Measurements from ENCODE around the gene TMEM255B.

TMEM255B gene

DNA sequence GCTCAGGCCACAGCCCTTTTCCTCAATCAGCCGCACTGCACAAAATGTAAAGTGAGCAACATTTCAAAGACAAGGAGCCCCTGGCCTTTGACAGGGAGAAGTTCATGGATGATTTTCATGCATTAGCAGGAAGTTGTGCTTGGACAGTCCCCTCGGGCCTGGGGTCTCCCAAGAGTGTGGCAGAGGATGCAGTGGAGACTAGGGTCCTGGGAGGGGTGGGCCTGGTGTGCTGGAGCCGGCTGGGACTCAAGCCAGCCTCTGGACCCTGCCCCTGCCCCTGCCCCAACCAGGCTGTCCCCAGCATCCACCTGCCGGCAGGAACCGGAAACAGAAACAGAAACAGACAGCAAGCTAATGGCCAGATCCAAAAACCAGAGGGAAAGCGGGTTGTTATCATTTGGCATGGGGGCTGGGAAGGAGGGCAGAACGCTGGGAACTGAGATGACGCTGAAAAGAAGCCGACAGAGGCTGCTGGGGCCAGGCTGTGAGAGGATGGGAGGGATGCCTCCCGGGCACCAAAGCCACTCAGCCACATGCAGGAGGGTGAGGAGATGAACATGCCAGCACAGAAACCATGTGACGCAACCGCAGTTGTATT is 102.5 kb downstream of the TMEM255B start:
- DNase-seq (ENCODE audit: low read depth in 2 of 2), result no peak

DNA sequence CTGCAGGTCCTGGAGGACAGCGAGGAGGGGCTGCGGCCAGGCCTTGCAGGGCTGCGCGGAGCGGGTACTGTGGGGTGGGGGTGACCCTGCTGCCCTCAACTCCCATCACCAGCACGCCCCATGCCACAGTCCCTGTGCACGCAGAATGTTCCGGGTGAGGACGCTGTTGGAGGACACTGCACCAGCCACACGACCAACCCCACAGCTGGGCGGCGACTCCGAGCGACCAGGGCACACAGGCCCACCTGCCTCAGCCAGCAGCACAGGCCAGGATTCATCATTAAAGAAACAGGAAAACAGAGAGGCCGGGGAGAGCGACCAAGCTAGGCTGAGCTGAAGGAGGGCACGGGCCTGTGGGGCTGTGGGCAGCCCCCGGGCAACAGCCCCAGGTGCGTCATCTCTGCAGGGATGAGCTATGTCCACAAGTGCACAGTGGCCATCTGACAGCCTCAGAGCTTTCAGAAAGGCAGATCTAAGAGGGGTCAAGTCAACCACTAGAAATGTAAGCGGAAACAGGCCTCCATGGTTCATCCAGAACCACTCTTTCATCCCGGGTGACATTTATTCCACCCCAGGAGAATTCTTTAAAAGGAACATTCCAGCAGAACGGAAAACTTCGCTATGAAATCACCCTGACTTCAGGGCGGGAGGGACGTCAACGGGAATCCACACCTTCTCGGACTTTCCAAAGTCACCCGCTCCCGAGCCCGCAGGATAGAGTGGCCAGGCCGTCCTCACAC is 103.3 kb downstream of the TMEM255B start:
- no peak for DNase-seq (ENCODE audit: low read depth in 2 of 2)

DNA sequence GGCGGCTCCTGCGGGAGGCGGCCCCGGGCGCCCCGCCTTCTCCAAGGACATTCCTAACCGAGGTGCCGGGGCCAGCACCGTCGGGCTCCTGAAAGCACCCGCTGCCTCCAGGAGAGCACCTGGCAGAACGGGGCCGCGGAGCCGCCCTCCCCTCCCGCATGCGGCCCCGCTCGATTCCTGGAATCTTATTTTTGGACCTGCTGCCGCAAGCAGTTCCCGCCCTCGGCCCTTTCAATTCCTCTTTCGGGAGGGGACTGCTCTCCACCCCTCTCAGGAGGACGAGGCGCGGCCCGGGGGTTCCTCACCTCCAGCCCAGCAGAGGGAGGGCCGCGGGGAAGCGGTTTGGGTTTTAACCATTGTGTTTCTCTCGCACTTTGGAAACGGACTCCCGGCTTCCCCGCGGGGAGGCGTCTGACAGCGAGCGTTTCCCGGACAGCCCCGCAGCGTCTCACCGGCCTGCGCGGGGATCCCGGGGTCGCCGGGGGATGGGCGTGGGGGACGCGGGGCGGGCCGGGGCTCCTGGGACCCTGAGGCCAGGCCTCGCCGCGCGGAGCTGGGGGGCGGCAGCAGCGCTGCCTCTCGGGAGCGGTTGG is 104.0 kb downstream of the TMEM255B start:
- no peak for DNase-seq (ENCODE audit: low read depth in 2 of 2)

DNA sequence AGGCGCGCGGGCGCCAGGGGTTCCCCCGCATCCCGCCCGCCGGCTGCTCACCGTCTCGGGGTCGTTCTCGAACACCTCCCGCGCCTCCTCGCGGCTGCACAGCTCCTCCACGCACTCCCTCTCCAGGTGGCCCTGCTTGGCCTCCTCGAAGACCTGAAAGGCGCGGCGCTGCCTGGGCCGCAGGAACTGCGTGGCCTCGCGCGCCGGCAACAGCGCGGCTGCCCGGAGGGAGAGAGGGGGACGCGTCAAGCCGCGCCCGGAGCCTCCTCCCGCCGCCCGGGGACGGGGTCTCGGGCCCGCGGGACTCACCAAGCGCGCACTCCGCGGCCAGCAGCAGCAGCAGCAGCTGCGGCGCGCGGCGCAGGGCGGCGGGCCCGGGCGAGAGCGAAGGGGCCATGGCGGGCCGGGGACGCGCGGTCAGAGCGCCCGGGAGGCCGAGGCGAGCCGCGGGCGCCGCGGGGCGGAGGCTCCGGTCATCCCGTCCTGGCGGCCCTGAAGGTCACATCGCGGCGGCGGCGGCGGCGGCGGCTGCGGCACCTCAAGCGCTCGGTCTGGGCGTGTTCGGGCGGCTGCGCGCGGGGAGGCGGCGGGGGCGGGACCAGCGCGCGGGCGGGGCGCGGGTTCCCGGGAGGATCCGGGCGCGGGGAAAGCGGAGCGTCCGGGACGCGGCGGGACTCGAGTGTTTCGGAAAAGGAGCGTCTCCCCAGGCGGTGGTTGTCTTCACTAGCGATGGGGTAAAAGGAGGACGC is 104.7 kb downstream of the TMEM255B start, which contains the start of gene GAS6:
TSS of gene GAS6 (minus strand) at position 553 of the 749 bp plus-strand sequence. CDS start at position 397, 156 bp downstream.
- DNase-seq (ENCODE audit: low read depth in 2 of 2), result no peak

DNA sequence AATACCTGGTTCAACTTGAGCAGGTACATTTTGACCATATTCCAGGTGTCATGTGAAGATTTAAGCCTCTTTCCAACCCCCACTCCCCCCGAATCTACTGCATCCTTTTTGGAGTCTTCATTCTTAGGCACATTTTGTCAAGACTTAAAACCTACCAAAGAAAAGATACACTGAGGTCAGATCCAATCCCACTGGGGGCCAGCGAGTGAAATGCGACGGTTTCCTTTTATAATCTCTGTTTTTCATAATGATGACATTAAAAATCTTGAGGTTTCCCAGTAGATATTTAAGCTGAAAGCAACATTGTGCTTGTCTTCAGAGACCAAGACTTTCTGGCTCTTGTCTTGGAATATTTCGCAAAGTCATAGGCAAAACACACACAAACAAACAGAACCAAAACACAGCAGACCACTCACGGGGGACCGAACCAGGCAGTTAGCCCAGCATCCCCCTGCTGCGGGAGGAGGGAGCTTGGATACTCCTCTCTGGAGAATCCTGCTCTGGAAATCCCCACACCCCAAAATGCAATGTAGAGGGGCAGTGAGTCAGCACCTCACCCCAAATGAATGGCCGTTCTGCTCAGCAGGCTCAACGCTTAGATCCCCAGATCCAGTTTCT is 105.4 kb downstream of the TMEM255B start:
- no peak for DNase-seq (ENCODE audit: low read depth in 2 of 2)

DNA sequence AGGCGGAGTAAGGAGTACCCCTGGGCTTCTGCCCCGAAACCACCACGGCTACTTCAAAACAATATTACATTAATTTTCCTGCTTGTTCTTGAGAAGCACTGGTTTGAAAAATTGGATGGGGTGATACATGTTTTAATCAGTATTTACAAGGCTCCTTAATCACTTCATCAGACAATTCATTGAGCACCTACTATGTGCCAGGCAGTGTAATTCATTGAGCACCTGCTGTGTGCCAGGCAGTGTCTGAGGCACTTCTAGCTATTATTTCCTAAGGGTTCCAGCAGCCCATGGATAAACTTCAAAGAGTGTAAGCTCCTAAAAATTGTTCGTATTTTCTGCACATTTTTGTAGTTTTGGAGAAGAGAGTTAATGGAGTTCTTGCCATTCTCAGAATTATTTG is 106.4 kb downstream of the TMEM255B start:
- DNase-seq (ENCODE audit: low read depth in 2 of 2), result no peak

Measured in stimulated activated CD8-positive, alpha-beta memory T cell treated with anti-CD3 and anti-CD28 coated beads, Interleukin-2, amount 100 ng/mL, for 1 hour (primary cell).